Right atrium auricular region (tissue), 2 donors: ENCODE data around the gene CACNA1G. TPM values are rescaled to one million over a fixed set of nuclear protein-coding genes. Genes with fewer than 3 reads are reported as not detected.

Experiments
- DNase-seq: peaks from one replicate; pipeline ENCODE4 v3.0.0-alpha.2; 2019; ENCODE audit warnings: low spot score
- H3K27ac ChIP-seq, 2 donors: fragments of 200-600 bp; sonication (generic); 1 replicate in 1 of 2; 2 replicates in 1 of 2; pipeline ENCODE4 v1.5.1; 2016 to 2019
- H3K27me3 ChIP-seq, 2 donors: fragments of 200-600 bp; sonication (generic); one replicate each; pipeline versions ENCODE4 v1.5.1 to v1.6.0; 2017 to 2019
- H3K36me3 ChIP-seq: fragments of 200-600 bp; sonication (generic); one replicate; pipeline ENCODE4 v1.5.1; 2016
- H3K4me1 ChIP-seq, 2 donors: fragments of 200-600 bp; sonication (generic); one replicate each; pipeline versions ENCODE4 v1.5.1 to v1.6.0; 2017 to 2019
- H3K4me3 ChIP-seq, 2 donors: fragments of 200-600 bp; sonication (generic); 1 replicate in 1 of 2; 2 replicates in 1 of 2; pipeline ENCODE4 v1.5.1; 2017 to 2019; ENCODE audit warnings: mild to moderate bottlenecking in 1 of 2, moderate library complexity in 1 of 2
- H3K9me3 ChIP-seq, 2 donors: fragments of 200-600 bp; sonication (generic); one replicate each; pipeline ENCODE4 v1.5.1; 2019
- total RNA-seq, 2 donors: library from RNA; depleted of rRNA; stranded (reverse); fragments of >200 nt; gene quantifications; one replicate each; pipeline ENCODE4 v1.1.0, GENCODE V29; 2016
- TF ChIP-seq, protein P1 (sequence below), 2 donors: fragments of 200-600 bp; sonication (generic); IDR thresholded peaks; one replicate each; pipeline ENCODE4 v1.5.1; 2019; ENCODE audit warnings: antibody characterized with exemption in 2 of 2

Gene CACNA1G
- total RNA-seq, 2 donors from 2014 or later = 4.3 to 6.2 TPM

- TF ChIP-seq, protein P1, sequence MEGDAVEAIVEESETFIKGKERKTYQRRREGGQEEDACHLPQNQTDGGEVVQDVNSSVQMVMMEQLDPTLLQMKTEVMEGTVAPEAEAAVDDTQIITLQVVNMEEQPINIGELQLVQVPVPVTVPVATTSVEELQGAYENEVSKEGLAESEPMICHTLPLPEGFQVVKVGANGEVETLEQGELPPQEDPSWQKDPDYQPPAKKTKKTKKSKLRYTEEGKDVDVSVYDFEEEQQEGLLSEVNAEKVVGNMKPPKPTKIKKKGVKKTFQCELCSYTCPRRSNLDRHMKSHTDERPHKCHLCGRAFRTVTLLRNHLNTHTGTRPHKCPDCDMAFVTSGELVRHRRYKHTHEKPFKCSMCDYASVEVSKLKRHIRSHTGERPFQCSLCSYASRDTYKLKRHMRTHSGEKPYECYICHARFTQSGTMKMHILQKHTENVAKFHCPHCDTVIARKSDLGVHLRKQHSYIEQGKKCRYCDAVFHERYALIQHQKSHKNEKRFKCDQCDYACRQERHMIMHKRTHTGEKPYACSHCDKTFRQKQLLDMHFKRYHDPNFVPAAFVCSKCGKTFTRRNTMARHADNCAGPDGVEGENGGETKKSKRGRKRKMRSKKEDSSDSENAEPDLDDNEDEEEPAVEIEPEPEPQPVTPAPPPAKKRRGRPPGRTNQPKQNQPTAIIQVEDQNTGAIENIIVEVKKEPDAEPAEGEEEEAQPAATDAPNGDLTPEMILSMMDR (IDR thresholded peaks at IDR 0.05) = no peak
Observed at GRCh38 chr17:50672071-50672470, 111.6 kb downstream of the CACNA1G start.

GRCh38 chr17:50672831-50673551 is 112.5 kb downstream of the CACNA1G start:
- TF ChIP-seq, protein P1 (IDR thresholded peaks at IDR 0.05) = no peak
- Histone ChIP-seq H3K27me3 (no peaks in the 10 kb centered on the region), H3K36me3 (no peaks in the 10 kb centered on the region), H3K4me3 (no peak overlapping the region), H3K9me3 (no peaks in the 10 kb centered on the region), H3K4me1 (no peaks in the 10 kb centered on the region), H3K27ac (peak overlapping the region; percentile 48 to 67)
- DNase-seq = peak; percentile 70

More at GRCh38 chr17:50672071-50672470, 111.6 kb downstream of the CACNA1G start:
- DNase-seq = no peak
- H3K9me3 ChIP-seq = no peaks in the 10 kb centered on the region
- no peaks in the 10 kb centered on the region for H3K36me3 ChIP-seq
- no peaks in the 10 kb centered on the region for H3K27me3 ChIP-seq
- H3K4me3 ChIP-seq = no peak overlapping the region
- H3K27ac ChIP-seq = no peak overlapping the region
- H3K4me1 ChIP-seq = no peaks in the 10 kb centered on the region

- DNase-seq = no peak
- Histone ChIP-seq H3K27me3 (no peaks in the 10 kb centered on the region), H3K4me3 (no peak overlapping the region), H3K9me3 (no peaks in the 10 kb centered on the region), H3K36me3 (no peaks in the 10 kb centered on the region), H3K4me1 (no peaks in the 10 kb centered on the region), H3K27ac (no peak overlapping the region)
- TF ChIP-seq, protein P1 (IDR thresholded peaks at IDR 0.05) = no peak
Observed at GRCh38 chr17:50675190-50675589, 114.7 kb downstream of the CACNA1G start.

GRCh38 chr17:50675627-50676026 is 115.1 kb downstream of the CACNA1G start:
- TF ChIP-seq, protein P1 (IDR thresholded peaks at IDR 0.05) = no peak
- Histone ChIP-seq H3K27me3 (no peaks in the 10 kb centered on the region), H3K36me3 (no peaks in the 10 kb centered on the region), H3K4me3 (no peak overlapping the region), H3K4me1 (no peaks in the 10 kb centered on the region), H3K27ac (no peak overlapping the region), H3K9me3 (no peaks in the 10 kb centered on the region)
- DNase-seq = no peak

DNA sequence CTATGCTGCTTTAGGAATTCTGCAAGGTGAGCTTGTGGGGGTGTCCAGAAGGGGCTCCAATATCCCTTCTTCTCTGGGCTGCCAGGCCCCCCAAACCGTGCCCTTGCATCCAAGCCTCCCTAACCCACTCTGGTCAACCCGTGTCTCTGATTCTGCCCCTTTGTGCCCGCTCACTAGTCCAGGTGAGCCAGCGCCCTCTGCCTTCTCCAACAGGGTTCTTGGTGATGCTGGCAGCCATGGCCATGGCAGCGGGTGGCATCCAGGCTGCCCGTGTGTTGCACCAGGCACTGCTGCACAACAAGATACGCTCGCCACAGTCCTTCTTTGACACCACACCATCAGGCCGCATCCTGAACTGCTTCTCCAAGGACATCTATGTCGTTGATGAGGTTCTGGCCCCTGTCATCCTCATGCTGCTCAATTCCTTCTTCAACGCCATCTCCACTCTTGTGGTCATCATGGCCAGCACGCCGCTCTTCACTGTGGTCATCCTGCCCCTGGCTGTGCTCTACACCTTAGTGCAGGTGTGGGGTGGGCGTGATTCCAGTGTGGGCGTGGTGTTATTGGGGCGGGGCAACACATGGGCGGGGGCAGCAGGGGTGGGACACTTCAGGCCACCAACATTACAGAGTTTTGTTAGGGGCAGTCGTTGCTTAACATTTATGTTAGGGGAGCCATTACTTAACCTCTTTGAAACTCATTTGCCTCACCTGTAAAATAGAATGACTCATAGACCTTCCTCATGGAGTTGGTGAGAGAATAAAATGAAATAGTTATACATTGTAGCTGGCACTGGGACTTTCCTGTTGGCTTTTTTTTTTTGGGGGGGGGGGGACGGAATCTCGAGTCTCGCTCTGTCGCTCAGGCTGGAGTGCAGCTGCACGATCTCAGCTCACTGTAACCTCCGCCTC is 115.8 kb downstream of the CACNA1G start:
- Histone ChIP-seq H3K36me3 (no peaks in the 10 kb centered on the region), H3K27ac (no peak overlapping the region), H3K4me3 (no peak overlapping the region), H3K9me3 (no peaks in the 10 kb centered on the region), H3K4me1 (peaks cover 0 to 4% of the 10 kb centered on the region in 2 donors), H3K27me3 (no peaks in the 10 kb centered on the region)
- TF ChIP-seq, protein P1 (IDR thresholded peaks at IDR 0.05) = no peak
- DNase-seq = no peak

Other genes starting within 250 kb of the CACNA1G start
- gene XYLT2, start 214.6 kb upstream of the CACNA1G start, total RNA-seq = 10 to 100 TPM; 17.1 to 20.6 TPM
- 10 to 100 TPM; 87.1 to 91.0 TPM for gene MRPL27, start 187.5 kb upstream of the CACNA1G start, total RNA-seq
- gene EME1, start 187.5 kb upstream of the CACNA1G start, total RNA-seq = under 1 TPM in 1 of 2 donors, not detected in 1; 0.33 TPM
- 10 to 100 TPM; 31.7 to 50.6 TPM for gene LRRC59, start 163.2 kb upstream of the CACNA1G start, total RNA-seq
- gene ACSF2, start 134.5 kb upstream of the CACNA1G start, total RNA-seq = 10 to 100 TPM; 22.2 to 42.6 TPM
- under 1 TPM in 1 of 2 donors, not detected in 1; 0.70 TPM for gene CHAD, start 91.8 kb upstream of the CACNA1G start, total RNA-seq
- gene RSAD1, start 81.9 kb upstream of the CACNA1G start, total RNA-seq = 10 to 100 TPM; 19.1 to 19.3 TPM
- gene MYCBPAP, start 52.3 kb upstream of the CACNA1G start, total RNA-seq = under 1 TPM; 0.16 to 0.19 TPM
- gene EPN3, start 28.0 kb upstream of the CACNA1G start, total RNA-seq = 10 to 100 TPM in 1 of 2 donors, 1 to 10 TPM in 1; 4.5 to 13.3 TPM
- 10 to 100 TPM; 42.8 to 59.3 TPM for gene SPATA20, start 13.5 kb upstream of the CACNA1G start, total RNA-seq
- 1 to 10 TPM; 1.4 to 4.5 TPM for gene ABCC3, start 74.2 kb downstream of the CACNA1G start, total RNA-seq
- gene ANKRD40, start 147.2 kb downstream of the CACNA1G start, total RNA-seq = 10 to 100 TPM; 30.5 to 33.8 TPM
- gene LUC7L3, start 158.9 kb downstream of the CACNA1G start, total RNA-seq = 10 to 100 TPM; 19.6 to 31.3 TPM
- gene ANKRD40CL, start 206.8 kb downstream of the CACNA1G start, total RNA-seq = not detected